Endothelial cell of hepatic sinusoid (primary cell): ENCODE data around the gene HTR2A.

ENCODE experiments used
- in situ Hi-C: cut with HindIII; loops from 2 replicates; pipeline ENCODE4 v1.10.0; 2017; ENCODE audit warnings: low sequenced_read_pairs

The HTR2A gene

DNA sequence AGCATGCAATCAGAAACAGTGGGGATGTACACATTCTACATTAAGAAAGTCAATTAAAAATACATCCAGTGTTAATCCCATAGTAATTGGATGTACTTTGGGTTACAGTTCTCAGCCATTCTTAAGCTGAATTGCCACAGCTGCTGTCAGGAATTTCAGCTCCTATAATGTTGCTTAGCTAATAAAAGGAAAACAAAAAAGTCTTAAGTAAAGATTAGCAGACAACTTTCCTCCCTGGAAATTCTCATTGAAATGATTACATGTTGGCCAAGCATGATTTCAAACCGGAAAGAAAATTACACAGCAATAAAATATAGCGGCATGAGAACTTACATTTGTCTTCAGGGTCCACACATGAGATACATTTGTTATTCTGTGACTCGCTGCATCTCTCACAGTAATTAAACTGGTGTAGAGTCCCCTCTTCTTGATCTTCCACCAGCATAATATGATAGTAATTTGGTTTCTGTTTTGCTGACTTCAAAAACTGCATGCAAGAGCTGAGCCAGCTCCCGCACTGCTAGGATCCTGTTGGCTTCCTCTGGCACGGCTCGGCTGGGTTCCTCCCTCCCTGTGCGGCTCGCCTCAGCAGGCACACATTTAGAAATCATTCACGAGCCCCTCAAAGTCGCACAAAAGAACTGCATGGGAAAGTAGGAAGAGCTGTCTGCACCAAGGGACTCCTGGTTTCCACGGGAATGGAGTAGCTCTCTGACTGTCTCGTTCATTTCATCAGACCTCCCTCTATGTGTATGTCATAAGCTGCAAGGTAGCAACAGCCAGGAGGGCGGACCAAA lies at the start of gene HTR2A:
TSS of gene HTR2A (minus strand) at position 713 of the 797 bp plus-strand sequence. CDS start 1,147 bp downstream, outside the sequence.
- in situ Hi-C loops = no loop called here

DNA sequence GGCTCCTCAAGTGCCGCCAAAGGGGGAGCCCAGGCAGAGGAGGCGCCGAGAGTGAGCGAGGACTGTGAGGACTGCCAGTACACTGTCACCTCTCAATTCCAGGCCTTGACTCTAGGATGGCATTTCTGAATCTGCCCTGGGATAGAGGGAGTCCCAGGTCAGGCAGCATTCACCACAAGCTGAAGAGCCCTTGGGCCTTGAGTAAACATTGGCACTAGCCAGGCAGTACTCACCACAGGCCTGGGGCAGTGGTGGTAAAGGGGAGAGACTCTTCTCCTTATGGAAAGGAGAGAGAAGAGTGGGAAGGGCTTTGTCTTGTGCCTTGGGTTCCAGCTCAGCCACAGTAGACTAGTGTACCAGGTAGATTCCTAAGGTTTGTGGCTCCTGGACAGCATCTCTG lies 39.7 kb upstream of the HTR2A start:
- in situ Hi-C loops = no loop called here

DNA sequence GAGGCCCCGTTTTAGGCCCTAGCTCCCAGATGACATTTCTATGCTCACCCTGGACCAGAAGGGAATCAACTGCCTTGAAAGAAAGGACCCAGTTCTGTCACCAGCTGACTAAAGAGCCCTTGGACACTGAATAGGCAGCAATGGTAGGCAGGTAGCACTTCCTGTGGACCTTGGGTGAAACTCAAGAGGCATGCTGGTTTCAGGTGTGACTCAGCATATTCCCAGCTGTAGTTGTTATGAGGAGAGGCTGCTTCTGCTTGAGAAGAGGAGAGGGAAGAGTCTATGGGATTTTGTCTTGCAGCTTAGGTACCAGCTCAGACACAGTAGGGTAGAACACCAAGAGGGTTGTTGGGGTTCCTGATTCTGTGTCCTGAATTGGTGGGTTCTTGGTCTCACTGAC lies 37.9 kb upstream of the HTR2A start:
- in situ Hi-C loops = no loop called here

DNA sequence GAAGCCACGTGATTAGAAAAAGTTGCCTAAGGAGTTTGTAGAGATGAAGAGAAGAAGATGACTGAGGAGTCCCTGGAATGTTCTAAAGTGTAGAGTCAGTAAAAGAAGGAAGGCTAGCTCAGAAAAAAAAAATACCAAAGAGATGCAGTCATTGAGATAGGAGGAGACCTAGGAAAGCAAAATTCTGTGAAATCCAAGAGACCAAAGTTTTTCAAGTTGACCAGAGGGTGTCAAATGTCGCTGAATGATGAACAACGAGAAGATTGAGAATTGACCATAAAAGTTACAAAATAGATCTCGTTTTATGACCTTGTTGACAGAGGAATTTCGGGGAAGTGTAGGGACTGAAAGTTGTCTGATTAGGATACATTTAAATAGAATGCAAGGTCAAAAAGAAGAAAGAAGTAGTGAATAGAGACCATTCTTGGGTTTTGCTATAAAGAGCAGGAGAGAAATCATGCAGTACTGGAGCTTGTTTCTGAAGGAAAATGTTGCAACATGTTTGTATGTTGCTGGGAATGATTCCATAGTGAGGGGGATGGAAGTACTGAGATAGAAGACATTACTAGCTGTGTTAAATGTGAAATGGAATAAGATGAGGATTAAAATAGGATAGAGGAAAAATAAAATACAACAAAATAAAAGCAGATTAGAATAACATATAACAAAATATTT lies 30.2 kb upstream of the HTR2A start:
- in situ Hi-C loops = no loop called here

DNA sequence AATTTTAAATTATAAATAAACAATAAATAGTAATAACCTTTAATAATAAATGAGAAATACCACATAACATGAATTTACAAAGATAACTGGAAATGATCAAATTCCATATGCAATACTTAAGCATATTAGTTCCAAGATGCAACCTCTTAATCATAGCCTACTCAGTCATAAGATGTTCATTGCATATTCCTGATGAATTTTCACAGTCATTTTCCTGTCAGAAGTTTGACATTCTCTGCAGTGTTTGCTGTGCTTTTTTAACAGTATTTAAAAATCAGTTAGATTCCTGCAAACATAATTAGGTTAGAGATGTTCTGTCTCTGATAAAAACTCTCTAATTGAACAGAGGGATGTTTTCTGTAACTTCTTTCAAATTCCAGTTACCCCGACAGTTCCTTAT lies 28.6 kb upstream of the HTR2A start:
- in situ Hi-C loops = no loop called here

DNA sequence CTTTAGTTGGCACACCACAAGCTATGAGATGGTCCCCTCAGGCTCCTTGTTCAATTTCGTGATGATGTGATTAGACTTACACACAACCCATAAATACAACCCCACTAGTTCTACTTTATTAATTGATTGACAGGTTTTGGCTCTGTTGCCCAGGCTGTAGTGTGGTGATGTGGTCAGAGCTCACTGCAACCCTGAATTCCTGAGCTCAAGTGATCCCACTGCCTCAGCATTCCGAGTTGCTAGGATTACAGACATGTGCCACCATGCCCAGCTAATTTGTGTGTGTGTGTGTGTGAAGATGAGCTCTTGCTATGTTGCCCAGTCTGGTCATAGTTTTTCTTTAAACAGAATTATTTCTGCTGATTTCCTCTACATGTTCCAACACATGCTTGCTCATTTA lies 17.5 kb upstream of the HTR2A start:
- in situ Hi-C loops = no loop called here

DNA sequence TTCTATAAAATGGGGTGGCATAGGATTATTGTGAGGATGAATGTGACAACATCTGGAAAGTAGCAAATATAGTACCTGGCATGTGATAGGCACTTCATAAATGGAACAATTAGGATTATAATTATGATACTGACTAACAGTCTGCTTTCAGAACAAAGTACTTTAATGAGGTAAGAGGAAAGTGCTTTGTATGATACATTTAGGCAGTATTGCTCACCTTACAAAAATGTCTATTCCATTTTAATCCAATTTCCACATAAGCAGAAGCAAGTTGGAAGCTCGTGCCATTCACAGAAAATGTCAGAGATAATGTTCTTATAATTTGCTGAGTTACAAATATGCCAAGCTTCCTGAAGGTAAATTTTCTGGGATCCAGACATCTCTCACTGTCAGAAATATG lies 16.9 kb upstream of the HTR2A start:
- in situ Hi-C loops = no loop called here

DNA sequence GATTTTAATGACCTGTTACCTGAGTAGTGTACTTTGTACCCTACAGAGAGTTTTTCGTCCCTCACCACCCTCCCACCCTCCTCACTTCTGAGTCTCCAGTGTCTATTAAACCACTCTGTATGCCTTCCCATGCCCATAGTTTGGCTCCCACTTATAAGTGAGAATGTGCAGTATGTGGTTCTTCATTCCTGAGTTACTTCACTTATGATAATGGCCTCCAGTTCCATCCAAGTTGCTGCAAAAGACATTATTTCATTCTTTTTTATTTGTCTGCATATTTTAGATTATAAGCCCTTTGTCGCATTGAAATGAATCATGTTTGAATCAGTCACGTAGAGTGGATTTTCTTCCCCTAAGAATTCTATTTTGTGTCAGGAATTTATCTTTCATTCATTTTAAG lies 12.2 kb upstream of the HTR2A start:
- in situ Hi-C loops = no loop called here

DNA sequence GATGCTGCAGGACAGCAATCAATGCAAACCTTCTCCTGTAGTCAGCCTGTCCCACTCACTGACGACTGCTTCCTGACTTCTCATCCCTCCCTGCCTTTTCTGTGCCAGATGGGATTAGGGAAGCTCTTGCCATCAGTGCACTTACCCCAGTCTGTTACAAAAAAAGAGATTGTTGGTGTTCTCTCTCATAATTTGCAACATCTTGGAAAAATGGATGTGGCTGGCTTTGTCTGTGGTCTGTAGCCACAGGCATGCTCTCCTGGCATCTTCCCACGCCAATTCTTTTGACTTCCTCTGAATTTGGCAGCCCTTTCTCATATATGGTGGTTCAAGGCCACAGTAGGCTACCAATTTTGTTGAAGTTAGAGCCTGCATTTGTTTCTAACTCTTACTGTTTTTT lies 11.6 kb upstream of the HTR2A start:
- in situ Hi-C loops = no loop called here

DNA sequence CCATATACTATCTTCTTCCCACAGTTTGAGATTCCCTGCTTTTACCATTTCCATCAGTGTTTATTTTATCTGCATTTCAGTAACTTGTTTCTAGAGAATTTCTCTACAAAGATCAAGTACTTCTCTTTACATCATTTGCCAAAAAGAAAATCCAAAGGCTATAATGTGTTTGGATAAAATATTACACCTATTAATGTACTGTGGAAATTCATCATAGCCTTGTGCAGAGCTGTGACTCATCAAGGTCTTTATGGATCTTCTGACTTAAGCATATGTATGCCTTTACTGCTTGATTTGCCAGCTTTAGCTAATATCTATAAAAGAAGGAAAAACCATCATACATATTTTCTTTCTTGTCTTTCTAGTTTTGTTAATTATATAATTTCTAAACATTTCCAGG lies 9.6 kb upstream of the HTR2A start:
- in situ Hi-C loops = no loop called here

DNA sequence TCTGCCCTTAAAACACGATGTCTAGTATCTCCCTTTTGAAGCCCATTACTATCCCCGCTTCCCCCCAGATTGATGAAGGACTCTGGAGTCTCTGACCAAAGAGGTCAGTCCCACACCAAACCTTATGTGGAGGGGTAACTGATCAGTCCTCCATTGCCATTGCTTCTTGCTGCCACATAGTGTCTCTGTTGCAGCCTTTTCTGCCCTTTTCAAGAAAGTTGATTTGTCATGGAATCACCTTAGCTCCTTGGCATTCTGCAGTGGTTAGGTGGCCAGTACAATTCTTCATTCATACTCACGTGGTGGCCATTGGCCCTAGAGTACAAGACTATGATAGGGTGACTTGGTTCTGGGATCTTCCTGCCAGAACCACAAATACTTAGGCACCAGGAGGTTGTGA lies 8.4 kb upstream of the HTR2A start:
- in situ Hi-C loops = no loop called here

DNA sequence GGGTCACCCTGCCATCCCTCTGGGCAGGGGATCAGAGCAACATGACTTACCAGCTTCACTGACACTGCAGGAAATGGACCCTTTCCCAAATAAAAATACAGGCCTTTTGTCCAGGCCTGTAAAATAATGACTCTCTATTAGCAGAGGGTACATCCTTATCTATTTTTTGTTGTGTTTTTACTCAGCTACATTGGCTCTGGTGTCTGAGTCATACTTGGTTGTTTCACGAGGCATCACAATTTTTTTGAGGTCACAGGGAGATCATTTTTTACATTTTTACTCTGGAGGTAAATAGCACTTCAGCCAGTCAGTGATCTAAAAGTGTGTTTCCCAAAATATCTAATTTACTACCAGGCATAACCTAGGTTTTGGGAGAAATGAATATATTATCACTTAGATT lies 6.9 kb upstream of the HTR2A start:
- in situ Hi-C loops = no loop called here

DNA sequence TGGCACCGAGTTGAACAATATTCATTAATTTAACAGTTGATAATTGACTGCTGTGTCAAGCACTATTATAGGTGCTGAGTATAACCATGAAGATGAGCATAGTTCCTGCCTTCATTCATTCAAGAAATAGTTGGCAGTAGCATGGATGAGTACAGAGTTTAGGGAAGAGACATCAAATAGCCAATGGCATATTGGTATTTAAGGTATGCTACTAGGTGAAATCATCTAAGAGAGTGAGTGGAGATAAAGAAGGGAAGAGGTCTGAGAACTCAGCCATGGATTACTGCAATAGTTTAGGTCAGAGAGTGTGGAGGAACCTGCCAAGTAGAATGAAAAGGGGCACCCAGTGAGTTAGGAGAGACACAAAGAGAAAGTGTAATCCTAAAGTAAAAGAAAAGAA lies 4.9 kb upstream of the HTR2A start:
- in situ Hi-C loops = no loop called here

DNA sequence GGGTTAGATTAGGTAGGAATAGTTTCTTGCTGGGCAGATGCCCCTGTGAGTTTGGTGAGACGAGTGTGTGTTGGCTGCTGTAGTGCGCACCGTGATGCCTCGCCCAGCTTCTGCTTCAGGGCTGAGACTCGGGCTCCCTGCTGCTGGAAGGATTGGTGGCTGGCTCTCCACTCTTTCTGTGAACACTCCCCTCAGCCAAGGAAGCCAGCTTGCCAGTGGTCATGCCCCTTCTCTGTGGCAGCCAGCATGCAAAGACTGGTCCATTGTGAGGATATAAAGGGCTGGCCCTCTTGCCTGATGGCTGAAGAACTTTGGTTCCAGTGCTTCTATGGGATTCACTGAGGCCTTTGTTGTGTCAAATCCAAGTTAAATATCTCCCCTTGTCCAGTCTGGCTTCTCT lies 2.9 kb upstream of the HTR2A start:
- in situ Hi-C loops = no loop called here

DNA sequence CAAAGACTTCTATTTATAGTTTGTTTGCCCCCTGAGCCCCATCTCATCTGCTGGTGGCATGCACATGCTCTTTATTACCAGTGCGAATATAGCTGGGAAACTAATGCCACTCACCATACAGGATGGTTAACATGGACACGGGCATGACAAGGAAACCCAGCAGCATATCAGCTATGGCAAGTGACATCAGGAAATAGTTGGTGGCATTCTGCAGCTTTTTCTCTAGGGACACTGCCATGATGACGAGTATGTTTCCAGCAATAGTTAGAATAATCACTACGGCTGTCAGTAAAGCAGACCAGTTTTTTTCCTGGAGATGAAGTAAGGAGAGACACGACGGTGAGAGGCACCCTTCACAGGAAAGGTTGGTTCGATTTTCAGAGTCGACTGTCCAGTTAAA lies 1.5 kb downstream of the HTR2A start:
- in situ Hi-C loops = no loop called here

DNA sequence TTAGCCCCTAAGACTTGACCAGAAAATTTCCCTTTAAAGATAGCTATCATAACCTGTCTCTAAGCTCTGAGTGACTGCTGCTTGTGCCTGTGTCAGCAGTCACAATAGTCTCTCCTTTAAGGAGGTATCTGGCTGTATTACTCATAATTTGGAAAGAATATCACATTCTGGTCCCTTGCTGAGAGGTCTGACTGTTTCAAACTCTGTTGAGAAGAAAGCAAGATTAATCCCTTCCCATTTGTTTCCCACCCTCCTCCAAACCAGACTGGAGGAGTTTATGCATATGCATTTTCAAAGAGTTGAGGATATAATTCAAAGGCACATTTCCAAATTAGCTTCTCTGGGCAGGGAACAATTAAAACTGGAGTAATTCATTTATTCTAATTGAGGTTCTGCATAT lies 2.3 kb downstream of the HTR2A start:
- in situ Hi-C loops = loop anchor here (5.0 kb wide), 1 partner anchor 37 kb away; no protein-coding TSS in a partner anchor

DNA sequence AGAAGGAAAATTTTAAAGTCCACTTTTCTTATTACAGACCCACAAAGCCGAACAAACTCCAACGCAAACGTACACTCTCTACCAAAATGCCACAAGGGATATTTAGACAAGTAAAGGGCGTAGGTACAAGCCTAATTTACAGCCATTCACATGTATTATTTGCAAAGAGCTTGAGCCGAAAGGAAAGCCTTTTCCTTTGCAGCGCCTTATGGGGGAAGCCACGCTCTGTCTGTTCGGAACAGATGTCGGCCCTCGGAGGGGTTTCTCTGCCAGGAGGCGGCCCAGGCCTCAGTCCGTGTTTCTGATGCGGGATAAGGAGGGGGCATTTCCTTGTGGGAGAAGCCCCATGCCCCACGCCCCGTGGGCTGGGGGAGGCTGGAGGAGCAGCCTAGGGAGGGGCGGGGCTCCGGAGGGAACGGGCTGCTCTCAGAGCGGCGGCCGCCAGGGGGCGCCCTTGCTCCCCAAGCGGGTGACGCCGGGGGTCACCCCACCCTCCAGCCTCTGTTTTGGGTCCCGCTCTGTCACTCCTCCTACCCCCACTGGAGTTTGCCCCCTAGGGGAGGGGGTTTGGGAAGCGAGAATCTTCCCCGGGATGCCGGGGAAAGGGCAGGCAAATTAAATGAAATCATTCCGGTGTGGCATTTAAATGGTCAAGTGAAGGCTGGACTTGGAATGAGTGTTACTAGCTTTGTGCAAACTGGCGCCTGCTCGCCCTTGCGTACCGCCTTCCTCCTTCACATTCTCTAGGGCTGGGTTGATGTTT lies 2.9 kb downstream of the HTR2A start:
- in situ Hi-C loops = loop anchor here (5.0 kb wide), 1 partner anchor 37 kb away; no protein-coding TSS in a partner anchor

DNA sequence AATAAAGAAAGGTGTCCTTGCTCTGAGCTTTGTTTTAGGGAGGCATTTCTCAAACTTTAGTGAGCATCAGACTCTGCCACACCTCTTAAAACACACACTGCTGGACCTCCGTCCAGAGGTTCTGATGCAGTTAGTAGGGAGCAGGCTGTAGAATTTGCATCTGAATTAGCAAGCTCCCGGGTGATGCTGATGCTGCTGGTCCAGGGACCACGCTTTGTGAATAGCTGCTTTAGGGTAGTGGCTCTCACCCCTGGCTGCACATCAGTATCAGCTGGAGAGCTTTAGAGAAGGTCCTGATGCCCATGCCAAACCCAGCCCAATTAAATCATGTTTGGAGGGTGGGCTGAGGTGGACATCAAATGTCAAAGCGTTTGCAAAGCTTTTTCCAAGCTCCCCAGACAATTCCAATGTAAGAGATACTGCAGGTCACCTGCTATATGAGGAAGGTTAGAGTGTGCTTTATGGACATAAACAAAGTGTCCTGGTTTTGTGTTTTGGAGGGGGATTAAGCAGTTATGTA lies 3.6 kb downstream of the HTR2A start:
- in situ Hi-C loops = loop anchor here (5.0 kb wide), 1 partner anchor 36 kb away; no protein-coding TSS in a partner anchor

DNA sequence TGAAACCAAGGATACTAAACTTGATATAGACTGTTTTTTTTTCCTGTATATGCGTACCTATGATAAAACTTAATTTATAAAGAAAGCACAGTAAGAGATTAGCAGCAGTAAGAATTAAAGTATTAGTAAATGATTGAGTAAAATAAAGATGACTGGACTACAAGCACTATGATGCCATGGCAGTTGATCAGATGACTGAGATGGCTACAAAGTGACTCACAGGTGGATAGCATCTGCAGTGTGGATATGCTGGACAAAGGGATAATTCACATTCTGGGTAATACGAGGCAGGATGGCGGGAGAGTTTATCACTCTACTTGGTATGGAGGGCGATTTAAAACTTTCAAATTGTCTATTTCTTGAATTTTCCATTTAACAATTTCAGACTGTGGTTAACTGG lies 11.8 kb downstream of the HTR2A start:
- in situ Hi-C loops = no loop called here

DNA sequence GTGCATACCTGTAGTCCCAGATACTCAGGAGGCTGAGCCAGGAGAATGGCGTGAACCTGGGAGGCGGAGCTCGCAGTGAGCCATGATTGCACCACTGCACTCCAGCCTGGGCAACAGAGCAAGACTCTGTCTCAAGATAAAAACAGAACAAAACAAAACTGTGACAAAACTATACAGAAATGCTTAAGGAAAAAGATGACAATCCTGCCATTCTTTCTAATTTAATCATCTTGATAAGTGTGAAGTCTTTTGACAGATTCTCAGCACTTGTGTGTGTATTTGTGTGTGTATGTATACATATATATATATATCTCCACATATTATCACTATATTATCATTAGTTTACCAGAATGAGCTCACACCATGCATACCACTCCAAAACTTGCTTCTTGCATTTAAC lies 12.3 kb downstream of the HTR2A start:
- in situ Hi-C loops = no loop called here

DNA sequence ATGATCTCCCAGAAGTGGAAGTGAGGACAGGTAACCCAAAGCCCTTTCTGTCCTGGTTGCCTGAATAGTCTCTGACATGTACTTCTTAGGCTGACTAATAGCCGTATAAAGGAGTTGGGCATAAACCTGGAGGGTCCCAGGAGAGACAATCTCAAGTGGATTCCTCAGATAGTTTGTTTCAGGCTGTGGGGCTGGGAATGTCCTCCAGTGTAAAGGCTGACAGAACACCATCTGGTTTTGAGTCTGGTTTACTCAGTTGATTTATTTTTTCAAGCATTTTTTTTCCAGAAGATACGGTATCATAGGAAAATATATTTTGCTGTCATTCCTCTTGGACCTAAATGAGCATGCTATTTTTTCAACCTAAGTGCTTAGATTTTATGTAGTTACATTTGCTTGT lies 15.2 kb downstream of the HTR2A start:
- in situ Hi-C loops = no loop called here
